ENCODE results near the gene CCDC121.
A peak's percentile ranks its signal among the peaks of the same experiment; 100 is the strongest.

CCDC121 gene
- total RNA-seq: 5.6 reads per million, percentile 22 among the genes with 10 or more reads in this experiment

- DNase-seq: peak; percentile 93
Measured at GRCh38 chr2:27628767-27629709, at the start of gene CCDC121, which contains the start of gene GPN1. Gene CCDC121, minus strand, starts transcription at chr2:27629012. Its CDS starts 1,213 bp downstream, at chr2:27627799. Gene GPN1, plus strand, starts transcription at chr2:27629050. Its CDS starts 9 bp downstream, at chr2:27629059.

GRCh38 chr2:27672723-27673486 is 44.1 kb upstream of the CCDC121 start:
- DNase-seq: no peak

GRCh38 chr2:27671235-27671634 is 42.4 kb upstream of the CCDC121 start:
- DNase-seq: no peak

GRCh38 chr2:27667446-27667845 is 38.6 kb upstream of the CCDC121 start:
- no peak for DNase-seq

- no peak for DNase-seq
Measured at GRCh38 chr2:27664622-27665363, 36.0 kb upstream of the CCDC121 start.

GRCh38 chr2:27664154-27664574 is 35.4 kb upstream of the CCDC121 start:
- no peak for DNase-seq

- DNase-seq: peak; percentile 69
Measured at GRCh38 chr2:27663285-27664153, 34.7 kb upstream of the CCDC121 start, which contains the start of the genes SLC4A1AP and SUPT7L. Gene SLC4A1AP, plus strand, starts transcription at chr2:27663889. Its CDS starts 26 bp downstream, at chr2:27663915. Gene SUPT7L, minus strand, starts transcription at chr2:27663614. Its CDS starts 1,422 bp downstream, at chr2:27662192.

- no peak for DNase-seq
Measured at GRCh38 chr2:27661371-27661770, 32.6 kb upstream of the CCDC121 start.

GRCh38 chr2:27655155-27655951 is 26.5 kb upstream of the CCDC121 start:
- no peak for DNase-seq

GRCh38 chr2:27653397-27653796 is 24.6 kb upstream of the CCDC121 start:
- no peak for DNase-seq

- no peak for DNase-seq
Measured at GRCh38 chr2:27652790-27653189, 24.0 kb upstream of the CCDC121 start.

- no peak for DNase-seq
Measured at GRCh38 chr2:27652341-27652740, 23.5 kb upstream of the CCDC121 start.

- no peak for DNase-seq
Measured at GRCh38 chr2:27651056-27651455, 22.2 kb upstream of the CCDC121 start.

- DNase-seq: no peak
Measured at GRCh38 chr2:27647737-27648136, 18.9 kb upstream of the CCDC121 start.

GRCh38 chr2:27647289-27647688 is 18.5 kb upstream of the CCDC121 start:
- DNase-seq: no peak

- DNase-seq: no peak
Measured at GRCh38 chr2:27645197-27645596, 16.4 kb upstream of the CCDC121 start.

- no peak for DNase-seq
Measured at GRCh38 chr2:27640722-27641245, 12.0 kb upstream of the CCDC121 start.

- DNase-seq: no peak
Measured at GRCh38 chr2:27638709-27639108, 9.9 kb upstream of the CCDC121 start.

GRCh38 chr2:27638037-27638637 is 9.3 kb upstream of the CCDC121 start:
- no peak for DNase-seq

- DNase-seq: no peak
Measured at GRCh38 chr2:27636766-27637165, 8.0 kb upstream of the CCDC121 start.
